ENCODE results near the gene RPL13.

The RPL13 gene

GRCh38 chr16:89552329-89552728 is 8.2 kb upstream of the RPL13 start:
- TF ChIP-seq FOXP2 (optimal IDR thresholded peaks at IDR 0.05; ENCODE audit: borderline replicate concordance, extremely low read depth, extremely low read length, insufficient read depth) (no peak), TAF1 (IDR thresholded peaks at IDR 0.05; ENCODE audit: borderline replicate concordance, insufficient read depth, low read length) (no peak), POLR2AphosphoS5 (IDR thresholded peaks at IDR 0.05; ENCODE audit: low read depth, low read length) (no peak), SIN3A (IDR thresholded peaks at IDR 0.05; ENCODE audit: borderline replicate concordance, insufficient read depth, low read length) (no peak), REST (IDR thresholded peaks at IDR 0.05; ENCODE audit: insufficient read depth in 1 of 2, low read depth in 2 of 2, low read length in 2 of 2) (no peak)

GRCh38 chr16:89552913-89553312 is 7.6 kb upstream of the RPL13 start:
- TF ChIP-seq FOXP2 (optimal IDR thresholded peaks at IDR 0.05; ENCODE audit: borderline replicate concordance, extremely low read depth, extremely low read length, insufficient read depth) (no peak), POLR2AphosphoS5 (IDR thresholded peaks at IDR 0.05; ENCODE audit: low read depth, low read length) (no peak), REST (IDR thresholded peaks at IDR 0.05; ENCODE audit: insufficient read depth in 1 of 2, low read depth in 2 of 2, low read length in 2 of 2) (no peak), TAF1 (IDR thresholded peaks at IDR 0.05; ENCODE audit: borderline replicate concordance, insufficient read depth, low read length) (no peak)

- no peak for TF ChIP-seq TAF1 (IDR thresholded peaks at IDR 0.05; ENCODE audit: borderline replicate concordance, insufficient read depth, low read length)
- no peak for TF ChIP-seq SIN3A (IDR thresholded peaks at IDR 0.05; ENCODE audit: borderline replicate concordance, insufficient read depth, low read length)
- TF ChIP-seq REST (IDR thresholded peaks at IDR 0.05; ENCODE audit: insufficient read depth in 1 of 2, low read depth in 2 of 2, low read length in 2 of 2) = no peak
- TF ChIP-seq FOXP2 (optimal IDR thresholded peaks at IDR 0.05; ENCODE audit: borderline replicate concordance, extremely low read depth, extremely low read length, insufficient read depth) = no peak
- no peak for TF ChIP-seq POLR2AphosphoS5 (IDR thresholded peaks at IDR 0.05; ENCODE audit: low read depth, low read length)
These were observed 6.7 kb upstream of the RPL13 start for GRCh38 chr16:89553733-89554132.

GRCh38 chr16:89554343-89554742 is 6.1 kb upstream of the RPL13 start:
- no peak for TF ChIP-seq FOXP2 (optimal IDR thresholded peaks at IDR 0.05; ENCODE audit: borderline replicate concordance, extremely low read depth, extremely low read length, insufficient read depth)
- TF ChIP-seq REST (IDR thresholded peaks at IDR 0.05; ENCODE audit: insufficient read depth in 1 of 2, low read depth in 2 of 2, low read length in 2 of 2) = no peak
- TF ChIP-seq TAF1 (IDR thresholded peaks at IDR 0.05; ENCODE audit: borderline replicate concordance, insufficient read depth, low read length) = no peak
- TF ChIP-seq SIN3A (IDR thresholded peaks at IDR 0.05; ENCODE audit: borderline replicate concordance, insufficient read depth, low read length) = no peak
- no peak for TF ChIP-seq POLR2AphosphoS5 (IDR thresholded peaks at IDR 0.05; ENCODE audit: low read depth, low read length)

GRCh38 chr16:89555265-89555664 is 5.2 kb upstream of the RPL13 start:
- TF ChIP-seq TAF1 (IDR thresholded peaks at IDR 0.05; ENCODE audit: borderline replicate concordance, insufficient read depth, low read length) (no peak), REST (IDR thresholded peaks at IDR 0.05; ENCODE audit: insufficient read depth in 1 of 2, low read depth in 2 of 2, low read length in 2 of 2) (no peak), POLR2AphosphoS5 (IDR thresholded peaks at IDR 0.05; ENCODE audit: low read depth, low read length) (no peak), FOXP2 (optimal IDR thresholded peaks at IDR 0.05; ENCODE audit: borderline replicate concordance, extremely low read depth, extremely low read length, insufficient read depth) (no peak)

Data from PFSK-1 (cell line).